ENCODE data around the gene FCER1G. TPM values are rescaled to one million over a fixed set of nuclear protein-coding genes. Genes with fewer than 3 reads are reported as not detected.
A peak's percentile ranks its signal among the peaks of the same experiment; 100 is the strongest.

FCER1G gene
- total and polyA plus RNA-seq, 9 of the 15 experiments (the other 6 are each of a cell fraction or from before 2014, with no cell fraction given), result 0.15 to 0.69 (median 0.31) TPM; not detected in 2

- TF ChIP-seq ZNF143 (CRISPR knock-in tag; IDR thresholded peaks at IDR 0.05), result no peak
- peak in 1 of 2 experiments; percentile 27; a peak in 1 of 4 replicates for TF ChIP-seq TEAD1 (CRISPR knock-in tag; IDR thresholded peaks at IDR 0.05)
- no peak for TF ChIP-seq PPARD (CRISPR knock-in tag; IDR thresholded peaks at IDR 0.05)
- no peak for TF ChIP-seq CSDE1 (IDR thresholded peaks at IDR 0.05)
- TF ChIP-seq TSHZ1 (CRISPR knock-in tag; IDR thresholded peaks at IDR 0.05), result no peak
- no peak for TF ChIP-seq ELK3 (CRISPR knock-in tag; IDR thresholded peaks at IDR 0.05)
- TF ChIP-seq CBFA2T2 (conservative IDR thresholded peaks at IDR 0.05), result no peak
- TF ChIP-seq CBX2 (IDR thresholded peaks at IDR 0.05; ENCODE audit: insufficient read depth, low read length, poor library complexity, severe bottlenecking), result no peak
- no peak for TF ChIP-seq CREM (IDR thresholded peaks at IDR 0.05; ENCODE audit: low read depth)
- no peak for TF ChIP-seq SETDB1 (IDR thresholded peaks at IDR 0.05; ENCODE audit: low read length)
- TF ChIP-seq BHLHE40 (IDR thresholded peaks at IDR 0.05; ENCODE audit: low read length), result no peak
- no peak for TF ChIP-seq ZHX1 (conservative IDR thresholded peaks at IDR 0.05; ENCODE audit: low read length)
- no peak for TF ChIP-seq NR4A1 (CRISPR knock-in tag; IDR thresholded peaks at IDR 0.05)
- TF ChIP-seq NR4A1 (tag; IDR thresholded peaks at IDR 0.05), result no peak
- no peak for TF ChIP-seq ZNF717 (CRISPR knock-in tag; IDR thresholded peaks at IDR 0.05)
- no peak for TF ChIP-seq FOXJ3 (CRISPR knock-in tag; IDR thresholded peaks at IDR 0.05)
- peak; percentile 32; the same call in 1 of the 2 replicates for TF ChIP-seq JUND (IDR thresholded peaks at IDR 0.05; ENCODE audit: borderline replicate concordance, low read depth, low read length)
- TF ChIP-seq JUND (tag; IDR thresholded peaks at IDR 0.05; ENCODE audit: borderline replicate concordance, low read depth, low read length), result no peak
- TF ChIP-seq IFI16 (CRISPR knock-in tag; IDR thresholded peaks at IDR 0.05), result no peak
- TF ChIP-seq PHB2 (IDR thresholded peaks at IDR 0.05; ENCODE audit: low read depth), result no peak
Measured at GRCh38 chr1:161192476-161193465, 22.3 kb upstream of the FCER1G start (continued).
